Nephron progenitor cell (in vitro differentiated cells): Measurements from ENCODE around the gene DOC2A.

Experiments used
- DNase-seq: peaks from one replicate; pipeline ENCODE4 v3.0.0; 2021
- H3K27ac Mint-ChIP-seq: 2 replicates; pipeline ENCODE4 v1.8.0; 2021; ENCODE audit warnings: mild to moderate bottlenecking, moderate library complexity, mixed read lengths
- H3K27me3 Mint-ChIP-seq: 2 replicates; pipeline ENCODE4 v1.8.0; 2021; ENCODE audit warnings: mild to moderate bottlenecking, low read depth, mixed read lengths; ENCODE audit not compliant: poor library complexity
- H3K36me3 Mint-ChIP-seq: 2 replicates; pipeline ENCODE4 v1.8.0; 2021; ENCODE audit warnings: low read depth, mixed read lengths
- H3K4me1 Mint-ChIP-seq: 2 replicates; pipeline ENCODE4 v1.8.0; 2021; ENCODE audit warnings: mixed read lengths
- H3K4me3 Mint-ChIP-seq: 2 replicates; pipeline ENCODE4 v1.8.0; 2021; ENCODE audit warnings: mild to moderate bottlenecking, moderate library complexity, mixed read lengths
- H3K9me3 Mint-ChIP-seq: 2 replicates; pipeline ENCODE4 v1.8.0; 2021; ENCODE audit warnings: mild to moderate bottlenecking, moderate library complexity, mixed read lengths
- TF ChIP-seq, protein P1 (sequence below): fragments of 200-600 bp; sonication (generic); IDR thresholded peaks from 2 replicates; pipeline ENCODE4 v1.5.0; 2021; ENCODE audit warnings: antibody characterized with exemption

Gene DOC2A

DNA sequence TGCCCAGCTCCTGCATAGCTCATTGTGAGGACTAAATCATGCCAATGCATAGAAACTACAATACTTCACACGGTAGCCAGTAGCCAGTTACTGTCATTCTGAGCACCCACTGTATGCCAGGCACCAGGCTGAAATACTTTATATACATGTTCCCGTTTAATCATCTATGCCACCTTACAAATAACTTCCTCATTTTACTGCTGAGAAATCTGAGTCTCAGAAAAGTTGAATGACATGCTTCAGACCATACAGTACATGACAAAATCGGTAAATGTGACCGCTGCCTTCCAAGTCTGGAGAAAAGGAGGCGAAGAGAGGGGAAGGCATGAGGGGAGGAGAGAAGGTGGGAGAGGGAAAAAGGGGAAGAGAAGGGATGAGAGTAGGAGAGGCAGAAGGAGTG lies 29.4 kb upstream of the DOC2A start:
- no peak overlapping the region for H3K4me3 Mint-ChIP-seq
- TF ChIP-seq, protein P1, sequence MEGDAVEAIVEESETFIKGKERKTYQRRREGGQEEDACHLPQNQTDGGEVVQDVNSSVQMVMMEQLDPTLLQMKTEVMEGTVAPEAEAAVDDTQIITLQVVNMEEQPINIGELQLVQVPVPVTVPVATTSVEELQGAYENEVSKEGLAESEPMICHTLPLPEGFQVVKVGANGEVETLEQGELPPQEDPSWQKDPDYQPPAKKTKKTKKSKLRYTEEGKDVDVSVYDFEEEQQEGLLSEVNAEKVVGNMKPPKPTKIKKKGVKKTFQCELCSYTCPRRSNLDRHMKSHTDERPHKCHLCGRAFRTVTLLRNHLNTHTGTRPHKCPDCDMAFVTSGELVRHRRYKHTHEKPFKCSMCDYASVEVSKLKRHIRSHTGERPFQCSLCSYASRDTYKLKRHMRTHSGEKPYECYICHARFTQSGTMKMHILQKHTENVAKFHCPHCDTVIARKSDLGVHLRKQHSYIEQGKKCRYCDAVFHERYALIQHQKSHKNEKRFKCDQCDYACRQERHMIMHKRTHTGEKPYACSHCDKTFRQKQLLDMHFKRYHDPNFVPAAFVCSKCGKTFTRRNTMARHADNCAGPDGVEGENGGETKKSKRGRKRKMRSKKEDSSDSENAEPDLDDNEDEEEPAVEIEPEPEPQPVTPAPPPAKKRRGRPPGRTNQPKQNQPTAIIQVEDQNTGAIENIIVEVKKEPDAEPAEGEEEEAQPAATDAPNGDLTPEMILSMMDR, result no peak
- peaks cover 3% of the 10 kb centered on the region for H3K9me3 Mint-ChIP-seq
- peaks cover 59% of the 10 kb centered on the region for H3K27me3 Mint-ChIP-seq
- no peak for DNase-seq
- H3K36me3 Mint-ChIP-seq, result no peaks in the 10 kb centered on the region
- no peak overlapping the region for H3K27ac Mint-ChIP-seq
- H3K4me1 Mint-ChIP-seq, result peaks cover 5% of the 10 kb centered on the region

DNA sequence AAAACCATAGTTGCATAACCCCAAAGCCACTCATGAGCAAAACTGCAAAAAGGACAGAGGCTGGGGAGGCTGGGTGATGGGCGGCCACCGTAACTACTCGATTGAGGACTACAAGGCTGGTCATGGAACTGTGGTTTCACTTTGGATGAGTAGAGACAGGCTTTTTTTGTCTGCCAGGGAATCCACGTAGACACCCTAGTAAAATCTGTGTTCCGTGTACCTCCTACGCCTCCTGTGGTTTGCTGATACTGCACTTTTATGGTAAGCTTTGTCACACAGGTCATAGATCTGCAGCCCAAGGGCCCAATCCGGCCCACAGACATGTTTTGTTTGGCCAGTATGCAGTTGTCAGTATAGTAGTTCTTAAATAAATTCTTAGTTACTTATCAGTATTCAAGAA lies 22.4 kb upstream of the DOC2A start:
- no peaks in the 10 kb centered on the region for H3K36me3 Mint-ChIP-seq
- peaks cover 3% of the 10 kb centered on the region for H3K9me3 Mint-ChIP-seq
- no peak overlapping the region for H3K27ac Mint-ChIP-seq
- no peak overlapping the region for H3K4me3 Mint-ChIP-seq
- DNase-seq, result no peak
- peaks cover 91% of the 10 kb centered on the region for H3K27me3 Mint-ChIP-seq
- peaks cover 28% of the 10 kb centered on the region for H3K4me1 Mint-ChIP-seq
- TF ChIP-seq, protein P1, result no peak

DNA sequence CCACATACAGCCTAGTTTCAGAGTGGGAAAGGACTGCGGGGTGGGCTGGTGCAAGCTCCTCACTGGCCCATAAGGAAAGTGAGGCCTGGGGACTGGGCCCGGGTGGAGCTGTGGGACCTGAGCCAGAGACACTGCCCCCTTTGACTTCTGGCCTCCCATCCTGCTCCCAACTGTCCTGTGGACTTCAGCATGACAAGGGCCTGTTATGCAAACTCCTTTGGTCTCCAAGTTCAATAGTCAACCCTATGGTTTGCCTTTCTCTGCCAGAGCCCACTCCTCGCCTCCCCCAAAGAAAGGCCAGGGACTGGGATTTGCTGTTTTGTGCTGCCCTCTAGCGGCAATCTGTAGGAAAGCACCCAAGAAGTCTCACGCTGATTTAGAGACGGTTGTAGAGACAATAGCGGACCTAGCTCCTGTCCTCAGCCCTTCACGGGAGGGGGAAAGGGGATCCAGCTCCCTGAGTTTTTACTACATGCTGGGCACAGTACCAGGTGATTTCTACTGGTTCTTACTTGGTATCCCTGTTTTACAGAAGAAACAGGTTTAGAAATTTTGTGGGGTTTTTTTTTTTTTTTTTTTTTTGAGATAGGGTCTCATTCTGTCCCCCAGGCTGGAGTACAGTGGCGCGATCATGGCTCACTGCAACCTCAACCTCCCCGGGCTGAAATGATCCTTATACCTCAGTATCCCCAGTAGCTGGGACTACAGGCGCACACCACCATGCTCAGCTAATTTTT lies 21.4 kb upstream of the DOC2A start:
- H3K27me3 Mint-ChIP-seq, result peaks cover 87% of the 10 kb centered on the region
- H3K9me3 Mint-ChIP-seq, result peaks cover 3% of the 10 kb centered on the region
- peak; percentile 78 for DNase-seq
- H3K36me3 Mint-ChIP-seq, result no peaks in the 10 kb centered on the region
- no peak overlapping the region for H3K27ac Mint-ChIP-seq
- peak overlapping the region; percentile 80 for H3K4me3 Mint-ChIP-seq
- peaks cover 38% of the 10 kb centered on the region for H3K4me1 Mint-ChIP-seq
- TF ChIP-seq, protein P1, result peak; percentile 78

DNA sequence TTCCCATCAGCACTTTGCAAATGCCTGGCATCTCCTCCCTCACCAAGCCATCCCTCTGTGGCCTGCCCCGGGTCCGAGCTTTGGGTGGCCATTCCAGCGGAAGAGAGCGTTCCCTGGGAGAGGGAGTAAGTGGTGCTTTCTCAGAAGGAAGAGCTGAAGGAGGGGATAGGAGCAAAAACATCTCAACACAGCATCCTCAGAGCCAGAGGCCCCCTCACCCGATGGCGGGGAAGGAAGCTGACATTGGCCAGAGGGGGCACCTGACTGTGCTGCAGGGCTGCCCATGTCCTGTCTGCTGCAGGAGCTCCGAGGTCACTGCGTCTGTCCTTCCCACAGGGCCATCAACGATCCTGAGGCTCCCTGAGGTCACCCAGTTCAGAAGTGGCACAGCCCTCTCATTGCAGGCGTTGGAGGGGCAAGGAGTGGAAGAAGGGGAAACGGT lies 20.7 kb upstream of the DOC2A start:
- H3K27me3 Mint-ChIP-seq, result peaks cover 84% of the 10 kb centered on the region

DNA sequence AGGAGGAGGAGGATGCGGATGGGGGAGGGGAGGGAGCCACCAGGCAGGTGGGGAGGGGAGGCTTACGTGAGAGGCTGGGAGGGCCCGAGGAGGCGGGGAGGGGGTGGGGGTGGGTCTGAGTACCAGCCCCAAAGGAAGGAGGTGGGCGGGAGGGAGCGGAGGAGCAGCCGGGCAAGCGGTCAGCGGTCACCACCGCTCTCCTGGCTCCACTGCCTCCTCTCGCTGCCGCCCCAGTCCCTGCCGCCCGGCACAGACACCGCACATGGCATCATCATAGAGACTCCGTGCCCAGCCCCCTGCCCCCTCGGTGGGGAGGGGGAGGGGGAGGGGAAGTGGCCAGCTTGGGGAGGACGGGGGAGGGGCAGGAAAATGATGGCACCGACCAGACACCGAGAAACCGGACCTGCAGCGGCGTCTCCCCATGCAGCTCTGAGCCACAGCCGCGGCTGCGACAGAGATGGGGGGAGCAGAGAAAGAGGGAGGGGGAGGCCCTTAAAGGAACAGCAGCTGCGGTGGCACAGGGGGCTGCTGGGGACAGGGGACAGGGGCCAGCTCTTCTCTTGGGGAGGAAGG lies 20.1 kb upstream of the DOC2A start, which contains the start of gene TLCD3B:
TSS of gene TLCD3B (minus strand) at position 431 of the 573 bp plus-strand sequence. CDS start 744 bp downstream, outside the sequence.
- DNase-seq, result peak; percentile 51
- peaks cover 46% of the 10 kb centered on the region for H3K4me1 Mint-ChIP-seq
- no peaks in the 10 kb centered on the region for H3K36me3 Mint-ChIP-seq

More for the DNA sequence above, 20.7 kb upstream of the DOC2A start:
- H3K4me3 Mint-ChIP-seq, result peak overlapping the region; percentile 61
- peaks cover 2% of the 10 kb centered on the region for H3K9me3 Mint-ChIP-seq
- TF ChIP-seq, protein P1, result no peak
- DNase-seq, result no peak
- peaks cover 45% of the 10 kb centered on the region for H3K4me1 Mint-ChIP-seq
- H3K27ac Mint-ChIP-seq, result no peak overlapping the region
- H3K36me3 Mint-ChIP-seq, result no peaks in the 10 kb centered on the region

More for the DNA sequence above, 20.1 kb upstream of the DOC2A start, which contains the start of gene TLCD3B:
- no peaks in the 10 kb centered on the region for H3K9me3 Mint-ChIP-seq
- TF ChIP-seq, protein P1, result no peak
- no peak within 1 kb of the TSS for H3K27ac Mint-ChIP-seq
- peaks cover 79% of the 10 kb centered on the region for H3K27me3 Mint-ChIP-seq
- H3K4me3 Mint-ChIP-seq, result peak within 1 kb of the TSS; percentile 80
